Liver (tissue), 9 donors: ENCODE results near the gene ANKRD27. TPM values are rescaled to one million over a fixed set of nuclear protein-coding genes. Genes with fewer than 3 reads are reported as not detected.

ENCODE experiments used
- DNase-seq: peaks from one replicate; pipeline ENCODE4 v3.0.0-alpha.2; 2017; ENCODE audit warnings: low spot score
- H3K27ac ChIP-seq, 2 donors: one replicate each; pipeline ENCODE4 v1.7.0; 2013; ENCODE audit warnings: inconsistent platforms in 2 of 2, low read length in 2 of 2, control low read depth in 1 of 2, low read depth in 1 of 2, mild to moderate bottlenecking in 1 of 2
- H3K27me3 ChIP-seq, 4 donors: one replicate each; pipeline versions ENCODE4 v1.6.1 to v1.7.0; 2013; ENCODE audit warnings: low read length in 3 of 4, inconsistent platforms in 1 of 4, mild to moderate bottlenecking in 1 of 4, moderate library complexity in 1 of 4; ENCODE audit not compliant: control insufficient read depth in 4 of 4, insufficient read depth in 4 of 4
- H3K36me3 ChIP-seq, 4 donors: one replicate each; pipeline versions ENCODE4 v1.6.1 to v1.7.0; 2013; ENCODE audit warnings: low read length in 3 of 4, mild to moderate bottlenecking in 3 of 4, low read depth in 1 of 4, moderate library complexity in 1 of 4; ENCODE audit not compliant: control insufficient read depth in 4 of 4, insufficient read depth in 3 of 4
- H3K4me1 ChIP-seq, 4 donors: one replicate each; pipeline versions ENCODE4 v1.6.1 to v1.7.0; 2013; ENCODE audit warnings: low read length in 3 of 4, mild to moderate bottlenecking in 3 of 4, moderate library complexity in 1 of 4; ENCODE audit not compliant: control insufficient read depth in 4 of 4, insufficient read depth in 4 of 4
- H3K4me3 ChIP-seq, 3 donors: one replicate each; pipeline versions ENCODE4 v1.6.1 to v1.7.0; 2013; ENCODE audit warnings: low read length in 3 of 3, control low read depth in 1 of 3, low read depth in 1 of 3, mild to moderate bottlenecking in 1 of 3
- H3K9ac ChIP-seq, 2 donors: one replicate each; pipeline ENCODE4 v1.7.0; 2013; ENCODE audit warnings: low read length in 2 of 2, mild to moderate bottlenecking in 2 of 2, moderate library complexity in 2 of 2, control low read depth in 1 of 2, low read depth in 1 of 2
- H3K9me3 ChIP-seq, 4 donors: one replicate each; pipeline versions ENCODE4 v1.6.1 to v1.7.0; 2013; ENCODE audit warnings: low read length in 3 of 4; ENCODE audit not compliant: control insufficient read depth in 4 of 4
- EGR1 ChIP-seq, 2 donors: IDR thresholded peaks; 2 replicates each; pipeline ENCODE4 v1.6.1; 2016 to 2018; ENCODE audit warnings: antibody characterized with exemption in 2 of 2, low read depth in 2 of 2
- FOXA2 ChIP-seq: IDR thresholded peaks from 2 replicates; pipeline ENCODE4 v1.6.1; 2016; ENCODE audit warnings: antibody characterized with exemption
- GABPA ChIP-seq, 2 donors: IDR thresholded peaks in 1 of 2; conservative IDR thresholded peaks in 1 of 2; 2 replicates each; pipeline ENCODE4 v1.6.1; 2016; ENCODE audit warnings: antibody characterized with exemption in 2 of 2, mild to moderate bottlenecking in 1 of 2, moderate library complexity in 1 of 2
- HNF4A ChIP-seq, 2 donors: conservative IDR thresholded peaks; 2 replicates each; pipeline ENCODE4 v1.6.1; 2016; ENCODE audit warnings: antibody characterized with exemption in 2 of 2, mild to moderate bottlenecking in 2 of 2
- HNF4G ChIP-seq: IDR thresholded peaks from 2 replicates; pipeline ENCODE4 v1.6.1; 2016; ENCODE audit warnings: antibody characterized with exemption
- JUND ChIP-seq, 2 donors: IDR thresholded peaks; 2 replicates each; pipeline ENCODE4 v1.6.1; 2016; ENCODE audit warnings: antibody characterized with exemption in 2 of 2
- NR2F2 ChIP-seq: IDR thresholded peaks from 2 replicates; pipeline ENCODE4 v1.6.1; 2016; ENCODE audit warnings: antibody characterized with exemption
- RAD21 ChIP-seq, 2 donors: IDR thresholded peaks; 2 replicates each; pipeline ENCODE4 v1.6.1; 2016; ENCODE audit warnings: antibody characterized with exemption in 2 of 2, mild to moderate bottlenecking in 2 of 2
- REST ChIP-seq: IDR thresholded peaks from 2 replicates; pipeline ENCODE4 v1.6.1; 2016; ENCODE audit warnings: antibody characterized with exemption, mild to moderate bottlenecking
- RXRA ChIP-seq, 2 donors: IDR thresholded peaks; 2 replicates each; pipeline ENCODE4 v1.6.1; 2017 to 2018; ENCODE audit warnings: antibody characterized with exemption in 2 of 2, mild to moderate bottlenecking in 1 of 2
- SP1 ChIP-seq: IDR thresholded peaks from 2 replicates; pipeline ENCODE4 v1.6.1; 2018; ENCODE audit warnings: antibody characterized with exemption, mild to moderate bottlenecking
- TAF1 ChIP-seq: conservative IDR thresholded peaks from 2 replicates; pipeline ENCODE4 v1.6.1; 2016; ENCODE audit warnings: antibody characterized with exemption, mild to moderate bottlenecking
- YY1 ChIP-seq: IDR thresholded peaks from 2 replicates; pipeline ENCODE4 v1.6.1; 2016; ENCODE audit warnings: antibody characterized with exemption, mild to moderate bottlenecking
- ZBTB33 ChIP-seq: IDR thresholded peaks from 2 replicates; pipeline ENCODE4 v1.6.1; 2016; ENCODE audit warnings: antibody characterized with exemption
- WGBS: extraction: QIAGEN DNeasy Blood & Tissue Kit; methylation state at CpG from one replicate; pipeline ENCODE4 v1.1.7; 2013; 5-methylcytosine and 5-hydroxymethylcytosine counted together
- polyA plus RNA-seq, 2 donors: library from polyadenylated mRNA; stranded (reverse) in 1 of 2; unstranded in 1 of 2; fragments of 200-250 nt in 1 of 2; fragments of >200 nt in 1 of 2; fragmentation: Nextera tagmentation in 1 of 2; extraction: Ambion mirVana in 1 of 2; gene quantifications; one replicate each; pipeline versions ENCODE4 v1.2.1 to v1.2.3, GENCODE V29; 2013 to 2015
- total RNA-seq, 2 donors: library from RNA; depleted of rRNA; stranded (reverse); fragments of >200 nt; gene quantifications; one replicate each; pipeline ENCODE4 v1.2.3, GENCODE V29; 2014
- TF ChIP-seq, protein P1 (sequence below): fragments of 150-350 bp; IDR thresholded peaks from 2 replicates; pipeline ENCODE4 v1.5.1; 2017; ENCODE audit warnings: improper control_type of control experiment, low read depth, low read length; ENCODE audit not compliant: missing input control
- TF ChIP-seq, protein P2 (sequence below): IDR thresholded peaks from 2 replicates; pipeline ENCODE4 v1.6.1; 2016; ENCODE audit warnings: antibody characterized with exemption
- donor health status: healthy.
- donor health status: healthy.
- donor health status: healthy.
- donor health status: healthy.
- donor health status: healthy.

The ANKRD27 gene
- total and polyA plus RNA-seq, 4 donors, result 3.4 to 14.2 (median 7.8) TPM

- 85% methylated on average over 14 of the region's 14 CpGs for WGBS
Observed at GRCh38 chr19:32671883-32672593, 2.9 kb downstream of the ANKRD27 start.

GRCh38 chr19:32669310-32669709 is 5.7 kb downstream of the ANKRD27 start:
- Histone ChIP-seq H3K9me3 (no peaks in the 10 kb centered on the region), H3K9ac (no peak overlapping the region), H3K27ac (no peak overlapping the region), H3K27me3 (no peaks in the 10 kb centered on the region), H3K4me3 (no peak overlapping the region), H3K36me3 (no peaks in the 10 kb centered on the region), H3K4me1 (peaks cover 0 to 16% (median 7%) of the 10 kb centered on the region in 4 donors)
- no peak for DNase-seq
- 89% methylated on average over 3 of the region's 3 CpGs for WGBS
- no peak for TF ChIP-seq RXRA (IDR thresholded peaks at IDR 0.05)
- no peak for TF ChIP-seq YY1
- no peak for TF ChIP-seq NR2F2
- no peak for TF ChIP-seq HNF4A (conservative IDR thresholded peaks at IDR 0.05)
- no peak for TF ChIP-seq EGR1 (IDR thresholded peaks at IDR 0.05; ENCODE audit: low read depth in 2 of 2)
- no peak for TF ChIP-seq SP1
- TF ChIP-seq ZBTB33, result no peak
- no peak for TF ChIP-seq JUND (IDR thresholded peaks at IDR 0.05)
- TF ChIP-seq REST, result no peak
- TF ChIP-seq RAD21 (IDR thresholded peaks at IDR 0.05), result no peak
- no peak for TF ChIP-seq HNF4G
- no peak for TF ChIP-seq GABPA (IDR thresholded peaks at IDR 0.05 in 1 of 2, conservative IDR thresholded peaks at IDR 0.05 in 1 of 2)
- no peak for TF ChIP-seq TAF1
- TF ChIP-seq, protein P1, sequence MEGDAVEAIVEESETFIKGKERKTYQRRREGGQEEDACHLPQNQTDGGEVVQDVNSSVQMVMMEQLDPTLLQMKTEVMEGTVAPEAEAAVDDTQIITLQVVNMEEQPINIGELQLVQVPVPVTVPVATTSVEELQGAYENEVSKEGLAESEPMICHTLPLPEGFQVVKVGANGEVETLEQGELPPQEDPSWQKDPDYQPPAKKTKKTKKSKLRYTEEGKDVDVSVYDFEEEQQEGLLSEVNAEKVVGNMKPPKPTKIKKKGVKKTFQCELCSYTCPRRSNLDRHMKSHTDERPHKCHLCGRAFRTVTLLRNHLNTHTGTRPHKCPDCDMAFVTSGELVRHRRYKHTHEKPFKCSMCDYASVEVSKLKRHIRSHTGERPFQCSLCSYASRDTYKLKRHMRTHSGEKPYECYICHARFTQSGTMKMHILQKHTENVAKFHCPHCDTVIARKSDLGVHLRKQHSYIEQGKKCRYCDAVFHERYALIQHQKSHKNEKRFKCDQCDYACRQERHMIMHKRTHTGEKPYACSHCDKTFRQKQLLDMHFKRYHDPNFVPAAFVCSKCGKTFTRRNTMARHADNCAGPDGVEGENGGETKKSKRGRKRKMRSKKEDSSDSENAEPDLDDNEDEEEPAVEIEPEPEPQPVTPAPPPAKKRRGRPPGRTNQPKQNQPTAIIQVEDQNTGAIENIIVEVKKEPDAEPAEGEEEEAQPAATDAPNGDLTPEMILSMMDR, result no peak

More at GRCh38 chr19:32671883-32672593, 2.9 kb downstream of the ANKRD27 start:
- Histone ChIP-seq H3K27ac (no peak overlapping the region), H3K27me3 (peaks cover 0 to 3% (median 0%) of the 10 kb centered on the region in 4 donors), H3K4me3 (no peak overlapping the region), H3K36me3 (no peaks in the 10 kb centered on the region), H3K9ac (no peak overlapping the region), H3K4me1 (peaks cover 9 to 38% (median 16%) of the 10 kb centered on the region in 4 donors), H3K9me3 (no peaks in the 10 kb centered on the region)
- TF ChIP-seq FOXA2, result no peak
- TF ChIP-seq, protein P2, sequence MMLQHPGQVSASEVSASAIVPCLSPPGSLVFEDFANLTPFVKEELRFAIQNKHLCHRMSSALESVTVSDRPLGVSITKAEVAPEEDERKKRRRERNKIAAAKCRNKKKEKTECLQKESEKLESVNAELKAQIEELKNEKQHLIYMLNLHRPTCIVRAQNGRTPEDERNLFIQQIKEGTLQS, result no peak
- TF ChIP-seq GABPA (IDR thresholded peaks at IDR 0.05 in 1 of 2, conservative IDR thresholded peaks at IDR 0.05 in 1 of 2), result no peak
- TF ChIP-seq REST, result no peak
- no peak for TF ChIP-seq EGR1 (IDR thresholded peaks at IDR 0.05; ENCODE audit: low read depth in 2 of 2)
- TF ChIP-seq TAF1, result no peak
- DNase-seq, result no peak
